ENCODE measurements around the gene GUCY1A2.

- no peak for TF ChIP-seq CTCF (IDR thresholded peaks at IDR 0.05)
- no peak for TF ChIP-seq POLR2A (IDR thresholded peaks at IDR 0.05)
Measured at GRCh38 chr11:106679581-106679980, 338.7 kb downstream of the GUCY1A2 start.
